Neural cell (in vitro differentiated cells): ENCODE results near the gene NAA35. TPM values are rescaled to one million over a fixed set of nuclear protein-coding genes. Genes with fewer than 3 reads are reported as not detected.
"Not testable (repeated sequence)": the region's sequence is repeated elsewhere in the genome, so short reads cannot be mapped to it uniquely, and the experiment has no call there.

Source experiments
- H2AFZ ChIP-seq: fragments of 200-600, 300-800 bp; sonication (generic), shearing (Covaris generic); 2 replicates; pipeline ENCODE4 v1.6.0; 2014; ENCODE audit warnings: low read depth, mild to moderate bottlenecking, antibody characterized with exemption, low read length, moderate library complexity
- H3F3A ChIP-seq: fragments of 200-600 bp; shearing (Covaris generic); 2 replicates; pipeline ENCODE4 v1.6.1; 2016; ENCODE audit warnings: mild to moderate bottlenecking, moderate library complexity, mixed read lengths, antibody characterized with exemption, low read length; ENCODE audit not compliant: insufficient read depth, poor library complexity, severe bottlenecking
- H3K27ac ChIP-seq: fragments of 200-600, 300-800 bp; sonication (generic), shearing (Covaris generic); 2 replicates; pipeline ENCODE4 v1.5.1; 2014; ENCODE audit warnings: mild to moderate bottlenecking, low read length, moderate library complexity
- H3K27me3 ChIP-seq: fragments of 300-800, 200-600 bp; sonication (generic), shearing (Covaris generic); 2 replicates; pipeline ENCODE4 v1.6.0; 2014; ENCODE audit warnings: mild to moderate bottlenecking, low read depth, low read length, moderate library complexity; ENCODE audit not compliant: insufficient read depth
- H3K36me3 ChIP-seq: fragments of 300-800, 200-600 bp; sonication (generic), shearing (Covaris generic); 2 replicates; pipeline ENCODE4 v1.5.1; 2014; ENCODE audit warnings: mild to moderate bottlenecking, antibody characterized with exemption, low read length, moderate library complexity; ENCODE audit not compliant: insufficient read depth
- H3K4me2 ChIP-seq: fragments of 300-800, 200-600 bp; sonication (generic), shearing (Covaris generic); 2 replicates; pipeline ENCODE4 v1.6.0; 2014; ENCODE audit warnings: mild to moderate bottlenecking, low read length
- H3K4me3 ChIP-seq: fragments of 300-800, 200-600 bp; sonication (generic), shearing (Covaris generic); 2 replicates; pipeline ENCODE4 v1.5.1; 2014; ENCODE audit warnings: mild to moderate bottlenecking, low read length, moderate library complexity
- H3K79me2 ChIP-seq: fragments of 200-600 bp; shearing (Covaris generic); replicated peaks from 2 replicates; pipeline ENCODE4 v1.6.0; 2014; ENCODE audit warnings: mild to moderate bottlenecking, low read length, moderate library complexity; ENCODE audit not compliant: insufficient read depth
- H3K9ac ChIP-seq: fragments of 300-800, 200-600 bp; sonication (generic), shearing (Covaris generic); 2 replicates; pipeline ENCODE4 v1.6.1; 2016; ENCODE audit warnings: mild to moderate bottlenecking, low read length, mixed read lengths
- H3K9me2 ChIP-seq: fragments of 200-600 bp; shearing (Covaris generic); 2 replicates; pipeline ENCODE4 v1.6.1; 2016; ENCODE audit warnings: mild to moderate bottlenecking, low read length, mixed read lengths; ENCODE audit not compliant: insufficient read depth
- H3K9me3 ChIP-seq: fragments of 200-600, 300-800 bp; sonication (generic), shearing (Covaris generic); 2 replicates; pipeline ENCODE4 v1.6.1; 2016; ENCODE audit warnings: mild to moderate bottlenecking, mixed run types, low read length, moderate library complexity, mixed read lengths
- H4K20me1 ChIP-seq: fragments of 200-600 bp; shearing (Covaris generic); 2 replicates; pipeline ENCODE4 v1.6.1; 2016; ENCODE audit warnings: mild to moderate bottlenecking, mixed run types; ENCODE audit not compliant: insufficient read depth
- EP300 ChIP-seq: fragments of 450-650 bp; conservative IDR thresholded peaks from 2 replicates; pipeline ENCODE4 v1.6.1; 2014; ENCODE audit warnings: antibody characterized with exemption, mild to moderate bottlenecking, moderate library complexity; ENCODE audit not compliant: poor library complexity, severe bottlenecking
- EZH2 ChIP-seq: fragments of 200-600, 300-800 bp; shearing (Covaris generic), sonication (generic); IDR thresholded peaks from 2 replicates; pipeline ENCODE4 v1.6.1; 2014; ENCODE audit warnings: antibody characterized with exemption, low read length, borderline replicate concordance, mild to moderate bottlenecking; ENCODE audit not compliant: insufficient read depth, poor library complexity, severe bottlenecking
- MXI1 ChIP-seq: fragments of 450-650 bp; conservative IDR thresholded peaks from 2 replicates; pipeline ENCODE4 v1.6.1; 2014; ENCODE audit warnings: antibody characterized with exemption, mild to moderate bottlenecking; ENCODE audit not compliant: poor library complexity, severe bottlenecking
- POLR2AphosphoS5 ChIP-seq: IDR thresholded peaks from 2 replicates; pipeline ENCODE4 v1.6.1; 2012
- RAD21 ChIP-seq: fragments of 450-650 bp; conservative IDR thresholded peaks from 2 replicates; pipeline ENCODE4 v1.6.1; 2014; ENCODE audit warnings: antibody characterized with exemption, mild to moderate bottlenecking, moderate library complexity
- REST ChIP-seq: IDR thresholded peaks from 2 replicates; pipeline ENCODE4 v1.6.1; 2012; ENCODE audit warnings: borderline replicate concordance
- SMC3 ChIP-seq: fragments of 450-650 bp; conservative IDR thresholded peaks from 2 replicates; pipeline ENCODE4 v1.6.1; 2014; ENCODE audit warnings: antibody characterized with exemption, mild to moderate bottlenecking, moderate library complexity; ENCODE audit not compliant: poor library complexity
- TAF1 ChIP-seq: IDR thresholded peaks from 2 replicates; pipeline ENCODE4 v1.6.1; 2012; ENCODE audit warnings: low read depth
- polyA plus RNA-seq: library from polyadenylated mRNA; depleted of rRNA; stranded (reverse); fragments of >200 nt; gene quantifications from 2 replicates; pipeline ENCODE4 v1.2.3, GENCODE V29; 2014
- TF ChIP-seq, protein P1 (sequence below): fragments of 450-650 bp; IDR thresholded peaks from 2 replicates; pipeline ENCODE4 v1.5.1; 2014; ENCODE audit warnings: antibody characterized with exemption, mild to moderate bottlenecking, moderate library complexity; ENCODE audit not compliant: poor library complexity, severe bottlenecking

The NAA35 gene
- polyA plus RNA-seq, 1 donor from 2014 or later = 26.0 TPM

- no peaks in the 10 kb centered on the region for H3K27me3 ChIP-seq
- H3K79me2 ChIP-seq = no peaks in the 10 kb centered on the region
- no peak overlapping the region for H3K4me2 ChIP-seq
- no peaks in the 10 kb centered on the region for H3K9me3 ChIP-seq
- H2AFZ ChIP-seq = no peak overlapping the region
- H3K9ac ChIP-seq = no peak overlapping the region
- H3K36me3 ChIP-seq = peaks cover 6% of the 10 kb centered on the region
- no peak overlapping the region for H3K27ac ChIP-seq
- no peak overlapping the region for H3K4me3 ChIP-seq
- H3F3A ChIP-seq = no peaks in the 10 kb centered on the region
- no peak for TF ChIP-seq REST
- TF ChIP-seq POLR2AphosphoS5 = no peak
- no peak for TF ChIP-seq RAD21
- TF ChIP-seq EZH2 = no peak
- TF ChIP-seq EP300 = no peak
- no peak for TF ChIP-seq MXI1
- TF ChIP-seq, protein P1, sequence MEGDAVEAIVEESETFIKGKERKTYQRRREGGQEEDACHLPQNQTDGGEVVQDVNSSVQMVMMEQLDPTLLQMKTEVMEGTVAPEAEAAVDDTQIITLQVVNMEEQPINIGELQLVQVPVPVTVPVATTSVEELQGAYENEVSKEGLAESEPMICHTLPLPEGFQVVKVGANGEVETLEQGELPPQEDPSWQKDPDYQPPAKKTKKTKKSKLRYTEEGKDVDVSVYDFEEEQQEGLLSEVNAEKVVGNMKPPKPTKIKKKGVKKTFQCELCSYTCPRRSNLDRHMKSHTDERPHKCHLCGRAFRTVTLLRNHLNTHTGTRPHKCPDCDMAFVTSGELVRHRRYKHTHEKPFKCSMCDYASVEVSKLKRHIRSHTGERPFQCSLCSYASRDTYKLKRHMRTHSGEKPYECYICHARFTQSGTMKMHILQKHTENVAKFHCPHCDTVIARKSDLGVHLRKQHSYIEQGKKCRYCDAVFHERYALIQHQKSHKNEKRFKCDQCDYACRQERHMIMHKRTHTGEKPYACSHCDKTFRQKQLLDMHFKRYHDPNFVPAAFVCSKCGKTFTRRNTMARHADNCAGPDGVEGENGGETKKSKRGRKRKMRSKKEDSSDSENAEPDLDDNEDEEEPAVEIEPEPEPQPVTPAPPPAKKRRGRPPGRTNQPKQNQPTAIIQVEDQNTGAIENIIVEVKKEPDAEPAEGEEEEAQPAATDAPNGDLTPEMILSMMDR = no peak
- TF ChIP-seq SMC3 = no peak
- TF ChIP-seq TAF1 = no peak
- no peaks in the 10 kb centered on the region for H3K9me2 ChIP-seq
- no peaks in the 10 kb centered on the region for H4K20me1 ChIP-seq
Observed at GRCh38 chr9:85971731-85972130, 30.8 kb downstream of the NAA35 start.

GRCh38 chr9:85973238-85973637, 32.3 kb downstream of the NAA35 start:
- Histone ChIP-seq H3K9ac (no peak overlapping the region), H3K9me2 (no peaks in the 10 kb centered on the region), H3K4me2 (no peak overlapping the region), H4K20me1 (no peaks in the 10 kb centered on the region), H3K36me3 (peaks cover 10% of the 10 kb centered on the region), H3K27ac (no peak overlapping the region), H3K27me3 (no peaks in the 10 kb centered on the region), H3K79me2 (no peaks in the 10 kb centered on the region), H3K4me3 (no peak overlapping the region), H2AFZ (no peak overlapping the region), H3F3A (no peaks in the 10 kb centered on the region), H3K9me3 (no peaks in the 10 kb centered on the region)
- TF ChIP-seq, protein P1 = no peak
- TF ChIP-seq EZH2 = no peak

DNA sequence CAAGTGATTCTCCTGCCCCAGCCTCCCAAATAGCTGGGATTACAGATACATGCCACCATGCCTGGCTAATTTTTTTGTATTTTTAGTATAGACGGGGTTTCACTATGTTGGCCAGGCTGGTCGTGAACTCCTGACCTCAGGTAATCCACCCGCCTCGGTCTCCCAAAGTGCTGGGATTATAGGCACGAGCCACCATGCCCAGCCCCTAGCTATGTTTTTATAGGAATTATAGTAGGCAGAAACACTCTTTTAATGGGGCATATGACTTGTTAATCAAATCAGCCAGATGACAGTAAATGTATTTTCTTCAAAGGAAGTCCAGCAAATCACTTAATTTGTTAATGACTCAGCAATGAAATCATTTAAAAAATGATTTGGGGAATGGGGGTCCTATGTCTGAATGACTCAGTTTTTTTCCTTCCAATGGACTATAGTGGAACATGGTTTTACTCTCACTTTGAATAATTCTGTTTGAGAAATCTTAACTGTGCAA, 33.2 kb downstream of the NAA35 start:
- H3K27me3 ChIP-seq, H3K36me3 ChIP-seq: not testable (repeated sequence)

More for the DNA sequence above, 33.2 kb downstream of the NAA35 start:
- not testable (repeated sequence) for H4K20me1 ChIP-seq, H3K4me3 ChIP-seq, H3K79me2 ChIP-seq, H2AFZ ChIP-seq, H3F3A ChIP-seq, H3K9me3 ChIP-seq, H3K9ac ChIP-seq, H3K27ac ChIP-seq, H3K9me2 ChIP-seq, H3K4me2 ChIP-seq
